Astrocyte (in vitro differentiated cells and primary cell): ENCODE measurements around the gene SUPT3H. TPM values are rescaled to one million over a fixed set of nuclear protein-coding genes. Genes with fewer than 3 reads are reported as not detected.
"Not testable (repeated sequence)": the region's sequence is repeated elsewhere in the genome, so short reads cannot be mapped to it uniquely, and the experiment has no call there.

Experiments used
- DNase-seq: peaks from one replicate; pipeline ENCODE4 v3.0.0-alpha.2; 2010; ENCODE audit warnings: low read depth
- FAIRE-seq: peaks from 2 replicates; lab custom pipeline; 2011; peaks lifted over from hg19 to GRCh38; lab: Jason Lieb, UNC
- H2AFZ ChIP-seq: 2 replicates; pipeline ENCODE4 v1.6.0; 2012; ENCODE audit warnings: low read depth, low read length, inconsistent platforms
- H3K27ac ChIP-seq: 2 replicates; pipeline ENCODE4 v1.5.1; 2011; ENCODE audit warnings: low read depth, low read length, inconsistent platforms
- H3K27me3 ChIP-seq: 2 replicates; pipeline ENCODE4 v1.6.0; 2011; ENCODE audit warnings: low read length, inconsistent platforms; ENCODE audit not compliant: insufficient read depth
- H3K36me3 ChIP-seq: 2 replicates; pipeline ENCODE4 v1.5.1; 2011; ENCODE audit warnings: low read length, inconsistent platforms; ENCODE audit not compliant: insufficient read depth
- H3K4me1 ChIP-seq: 2 replicates; pipeline ENCODE4 v1.5.1; 2011; ENCODE audit warnings: low read length, inconsistent platforms; ENCODE audit not compliant: insufficient read depth
- H3K4me2 ChIP-seq: 2 replicates; pipeline ENCODE4 v1.6.0; 2012; ENCODE audit warnings: low read length, inconsistent platforms
- H3K4me3 ChIP-seq: 2 replicates; pipeline ENCODE4 v1.5.1; 2011; ENCODE audit warnings: low read depth, mild to moderate bottlenecking, low read length, inconsistent platforms; ENCODE audit not compliant: insufficient read depth
- H3K79me2 ChIP-seq: 2 replicates; pipeline ENCODE4 v1.6.0; 2012; ENCODE audit warnings: mild to moderate bottlenecking, low read length, inconsistent platforms; ENCODE audit not compliant: insufficient read depth
- H3K9ac ChIP-seq: 2 replicates; pipeline ENCODE4 v1.6.0; 2012; ENCODE audit warnings: mild to moderate bottlenecking, low read length, inconsistent platforms
- H3K9me3 ChIP-seq: 2 replicates; pipeline ENCODE4 v1.5.1; 2012; ENCODE audit warnings: low read depth, mild to moderate bottlenecking, low read length, inconsistent platforms; ENCODE audit not compliant: insufficient read depth
- H4K20me1 ChIP-seq: 2 replicates; pipeline ENCODE4 v1.6.0; 2012; ENCODE audit warnings: low read length, inconsistent platforms; ENCODE audit not compliant: insufficient read depth
- H3K27ac Mint-ChIP-seq: one replicate; pipeline ENCODE4 v1.8.0; 2021; ENCODE audit warnings: mild to moderate bottlenecking, mixed read lengths; ENCODE audit not compliant: unreplicated experiment
- H3K27me3 Mint-ChIP-seq: one replicate; pipeline ENCODE4 v1.8.0; 2021; ENCODE audit warnings: low read depth, mixed read lengths; ENCODE audit not compliant: unreplicated experiment
- H3K36me3 Mint-ChIP-seq: one replicate; pipeline ENCODE4 v1.8.0; 2021; ENCODE audit warnings: low read depth, mixed read lengths; ENCODE audit not compliant: unreplicated experiment
- H3K4me1 Mint-ChIP-seq: one replicate; pipeline ENCODE4 v1.8.0; 2021; ENCODE audit warnings: low read depth, mixed read lengths; ENCODE audit not compliant: unreplicated experiment
- H3K4me3 Mint-ChIP-seq: one replicate; pipeline ENCODE4 v1.8.0; 2021; ENCODE audit warnings: mild to moderate bottlenecking, moderate library complexity, mixed read lengths; ENCODE audit not compliant: unreplicated experiment
- H3K9me3 Mint-ChIP-seq: one replicate; pipeline ENCODE4 v1.8.0; 2021; ENCODE audit warnings: mild to moderate bottlenecking, mixed read lengths; ENCODE audit not compliant: unreplicated experiment
- CTCF ChIP-seq: IDR thresholded peaks from 2 replicates; pipeline ENCODE4 v1.5.1; 2011; ENCODE audit warnings: low read depth, mild to moderate bottlenecking, inconsistent platforms, low read length, moderate library complexity; ENCODE audit not compliant: insufficient read depth
- EZH2 ChIP-seq: IDR thresholded peaks from 2 replicates; pipeline ENCODE4 v1.6.1; 2012; ENCODE audit warnings: mild to moderate bottlenecking, low read length, inconsistent platforms; ENCODE audit not compliant: insufficient read depth
- total RNA-seq: library from RNA; stranded (reverse); gene quantifications from 2 replicates; pipeline ENCODE4 v1.2.1, GENCODE V29; 2021

SUPT3H gene
- total RNA-seq, 1 donor from 2014 or later, result 12.4 TPM

DNA sequence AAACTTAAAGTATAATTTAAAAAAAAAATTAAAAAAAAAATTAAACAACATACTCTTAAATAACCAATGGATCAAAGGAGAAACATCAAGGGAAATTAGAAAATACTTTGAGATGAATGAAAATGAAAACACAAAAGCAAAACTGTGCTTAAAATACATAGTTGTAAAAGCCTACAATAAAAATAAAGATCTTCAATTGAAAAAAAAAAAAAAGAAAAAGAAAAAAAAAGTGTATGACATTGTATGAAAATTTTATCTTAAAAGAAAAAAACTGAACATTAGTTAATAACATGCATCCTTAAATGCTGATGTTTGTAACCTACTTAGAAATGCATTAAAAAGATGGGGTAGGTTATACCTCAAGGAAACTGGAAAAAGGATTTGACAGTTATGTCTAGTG lies 501.1 kb downstream of the SUPT3H start:
- not testable (repeated sequence) for H3K36me3 ChIP-seq, H3K27ac ChIP-seq, H3K9me3 ChIP-seq, H3K4me1 ChIP-seq, H3K27ac Mint-ChIP-seq, H3K36me3 Mint-ChIP-seq, H3K9ac ChIP-seq, H3K9me3 Mint-ChIP-seq, H3K27me3 Mint-ChIP-seq, H3K27me3 ChIP-seq, H4K20me1 ChIP-seq, H2AFZ ChIP-seq, H3K4me3 ChIP-seq, H3K4me1 Mint-ChIP-seq, DNase-seq, H3K79me2 ChIP-seq, H3K4me2 ChIP-seq, H3K4me3 Mint-ChIP-seq, FAIRE-seq

DNA sequence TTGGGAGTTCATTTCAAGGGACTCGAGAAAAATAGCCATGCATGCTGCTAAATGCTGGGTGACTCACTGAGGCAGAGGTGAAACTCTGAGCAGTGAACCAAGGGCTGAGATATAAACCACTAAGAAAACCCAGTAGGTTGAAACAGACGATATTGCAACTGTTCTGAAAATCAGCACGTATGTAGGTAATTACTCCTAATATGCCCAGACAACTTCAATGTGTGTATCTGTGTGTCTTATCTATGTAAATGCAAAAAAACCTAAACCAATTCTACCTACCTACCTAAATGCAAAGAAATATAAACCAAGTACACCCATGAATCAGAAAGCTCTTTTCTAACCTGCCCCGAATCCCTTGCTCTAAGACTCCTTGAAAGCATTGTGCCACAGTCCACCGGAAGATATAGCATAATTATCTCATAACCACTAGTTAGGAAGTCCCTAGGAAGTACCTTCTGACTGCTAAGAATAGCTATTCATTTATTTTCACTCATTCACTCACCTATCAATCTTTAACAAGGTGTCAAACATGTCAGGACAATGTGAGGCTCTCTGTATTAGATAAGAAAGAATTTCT lies 508.3 kb downstream of the SUPT3H start:
- DNase-seq (no peak), FAIRE-seq (no peak)
- Mint-ChIP-seq H3K4me3 (no peak overlapping the region), H3K4me1 (peaks cover 5% of the 10 kb centered on the region), H3K27ac (no peak overlapping the region), H3K27me3 (no peaks in the 10 kb centered on the region), H3K9me3 (peaks cover 13% of the 10 kb centered on the region), H3K36me3 (peaks cover 6% of the 10 kb centered on the region)
- H3K4me3 ChIP-seq, result no peak overlapping the region
- no peaks in the 10 kb centered on the region for H3K79me2 ChIP-seq
- no peak overlapping the region for H2AFZ ChIP-seq
- no peak overlapping the region for H3K9ac ChIP-seq
- no peaks in the 10 kb centered on the region for H3K4me1 ChIP-seq
- no peaks in the 10 kb centered on the region for H3K36me3 ChIP-seq
- H4K20me1 ChIP-seq, result no peaks in the 10 kb centered on the region
- TF ChIP-seq CTCF (no peak), EZH2 (no peak)
- H3K27me3 ChIP-seq, result no peaks in the 10 kb centered on the region
- no peak overlapping the region for H3K27ac ChIP-seq
- H3K4me2 ChIP-seq, result no peak overlapping the region
- H3K9me3 ChIP-seq, result no peaks in the 10 kb centered on the region

DNA sequence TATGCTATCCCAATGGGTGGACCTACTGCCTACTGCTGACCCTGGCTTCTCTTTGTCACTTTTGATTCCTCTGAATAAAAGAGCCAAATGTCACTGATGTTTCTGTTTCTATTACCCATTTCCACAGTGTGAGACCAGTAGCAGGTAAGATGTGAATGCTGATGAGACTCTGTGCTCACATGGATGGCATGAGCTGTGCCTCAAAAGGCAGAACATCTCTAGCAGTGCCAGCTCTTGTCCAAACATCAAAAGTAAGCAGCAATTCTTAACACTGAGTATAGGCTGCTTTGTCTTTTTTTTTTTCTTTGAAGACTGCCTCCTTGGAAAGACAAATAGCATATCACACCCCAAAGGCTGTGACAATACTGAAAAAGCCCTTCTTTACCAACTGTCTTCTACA lies 508.8 kb downstream of the SUPT3H start:
- TF ChIP-seq EZH2 (no peak), CTCF (no peak)
- peaks cover 13% of the 10 kb centered on the region for H3K9me3 Mint-ChIP-seq
- H3K36me3 Mint-ChIP-seq, result peaks cover 6% of the 10 kb centered on the region
- Histone ChIP-seq H3K9me3 (no peaks in the 10 kb centered on the region), H3K4me1 (no peaks in the 10 kb centered on the region), H3K27me3 (no peaks in the 10 kb centered on the region), H2AFZ (no peak overlapping the region), H3K36me3 (no peaks in the 10 kb centered on the region), H3K27ac (no peak overlapping the region), H3K9ac (no peak overlapping the region), H3K4me2 (no peak overlapping the region), H3K4me3 (no peak overlapping the region), H4K20me1 (no peaks in the 10 kb centered on the region), H3K79me2 (no peaks in the 10 kb centered on the region)
- no peak overlapping the region for H3K4me3 Mint-ChIP-seq
- DNase-seq (no peak), FAIRE-seq (no peak)
- no peak overlapping the region for H3K27ac Mint-ChIP-seq
- H3K4me1 Mint-ChIP-seq, result peaks cover 5% of the 10 kb centered on the region
- no peaks in the 10 kb centered on the region for H3K27me3 Mint-ChIP-seq
